ENCODE measurements around the gene RNF213. TPM values are rescaled to one million over a fixed set of nuclear protein-coding genes. Genes with fewer than 3 reads are reported as not detected.

Gene RNF213
- total RNA-seq, 1 experiment from 2014 or later: 179 TPM

DNA sequence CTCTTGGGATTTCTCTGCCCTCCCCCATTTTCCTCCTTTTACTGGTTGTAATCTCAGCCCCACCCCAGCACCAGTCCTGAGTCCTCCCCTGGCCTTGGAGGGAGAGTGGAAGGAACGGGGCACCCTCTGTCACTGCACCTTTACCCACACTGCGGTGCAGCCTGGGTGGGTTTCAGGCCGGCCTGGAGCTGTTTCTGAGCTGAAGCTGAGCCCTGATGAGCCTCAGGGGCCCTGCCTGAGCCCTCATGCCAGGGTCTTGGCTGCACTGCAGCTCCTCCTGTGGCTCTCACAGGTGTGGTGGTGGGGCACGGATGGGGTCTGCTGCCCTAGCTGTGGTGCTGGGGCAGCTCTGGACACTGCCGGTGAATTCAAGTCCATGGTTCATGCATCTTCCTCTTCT is 34.5 kb downstream of the RNF213 start:
- Histone ChIP-seq H3K79me2 (ENCODE audit: low read depth) (no peaks in the 10 kb centered on the region), H3K4me2 (no peak overlapping the region), H3K4me1 (replicated peaks; ENCODE audit: insufficient read depth) (no peaks in the 10 kb centered on the region), H3K9me2 (ENCODE audit: insufficient read depth) (no peaks in the 10 kb centered on the region), H3K9me3 (ENCODE audit: insufficient read depth, low read depth) (no peaks in the 10 kb centered on the region), H3F3A (ENCODE audit: insufficient read depth, low read depth) (no peaks in the 10 kb centered on the region), H3K4me3 (no peak overlapping the region), H4K20me1 (ENCODE audit: insufficient read depth) (no peaks in the 10 kb centered on the region), H2AFZ (no peak overlapping the region), H3K36me3 (ENCODE audit: low read depth) (0 out of 2 replicates have a peak, but pooled peaks cover 6% of the 10 kb centered on the region), H3K27me3 (ENCODE audit: insufficient read depth, low read depth) (no peaks in the 10 kb centered on the region), H3K27ac (no peak overlapping the region)
- TF ChIP-seq, protein P1, sequence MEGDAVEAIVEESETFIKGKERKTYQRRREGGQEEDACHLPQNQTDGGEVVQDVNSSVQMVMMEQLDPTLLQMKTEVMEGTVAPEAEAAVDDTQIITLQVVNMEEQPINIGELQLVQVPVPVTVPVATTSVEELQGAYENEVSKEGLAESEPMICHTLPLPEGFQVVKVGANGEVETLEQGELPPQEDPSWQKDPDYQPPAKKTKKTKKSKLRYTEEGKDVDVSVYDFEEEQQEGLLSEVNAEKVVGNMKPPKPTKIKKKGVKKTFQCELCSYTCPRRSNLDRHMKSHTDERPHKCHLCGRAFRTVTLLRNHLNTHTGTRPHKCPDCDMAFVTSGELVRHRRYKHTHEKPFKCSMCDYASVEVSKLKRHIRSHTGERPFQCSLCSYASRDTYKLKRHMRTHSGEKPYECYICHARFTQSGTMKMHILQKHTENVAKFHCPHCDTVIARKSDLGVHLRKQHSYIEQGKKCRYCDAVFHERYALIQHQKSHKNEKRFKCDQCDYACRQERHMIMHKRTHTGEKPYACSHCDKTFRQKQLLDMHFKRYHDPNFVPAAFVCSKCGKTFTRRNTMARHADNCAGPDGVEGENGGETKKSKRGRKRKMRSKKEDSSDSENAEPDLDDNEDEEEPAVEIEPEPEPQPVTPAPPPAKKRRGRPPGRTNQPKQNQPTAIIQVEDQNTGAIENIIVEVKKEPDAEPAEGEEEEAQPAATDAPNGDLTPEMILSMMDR (conservative IDR thresholded peaks at IDR 0.05): no peak
- TF ChIP-seq EZH2 (IDR thresholded peaks at IDR 0.05; ENCODE audit: low read depth): no peak
- no peak for DNase-seq
- CTCF ChIA-PET: no interaction called here
- no TSS peak for BruUV-seq (replicated peaks)
- intact Hi-C loops (cut with micrococcal nuclease; ENCODE audit: unreplicated experiment): no loop called here
- POLR2A ChIA-PET (ENCODE audit: unreplicated experiment): no interaction called here

DNA sequence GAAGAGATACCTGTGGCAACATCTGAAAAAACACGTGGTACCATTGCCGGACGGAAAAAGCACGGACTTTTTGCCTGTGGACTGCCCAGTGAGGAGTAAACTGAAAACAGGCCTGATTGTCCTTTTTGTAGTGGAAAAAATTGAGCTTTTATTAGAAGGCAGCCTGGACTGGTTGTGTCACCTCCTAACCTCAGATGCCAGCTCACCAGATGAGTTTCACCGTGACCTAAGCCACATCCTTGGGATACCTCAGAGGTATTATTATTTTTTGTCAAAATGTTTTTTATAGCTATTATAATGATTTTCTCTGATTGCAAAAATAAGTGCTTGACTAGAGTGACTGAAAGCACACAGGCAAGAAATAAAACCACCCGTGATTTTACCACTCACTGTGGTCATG is 34.9 kb downstream of the RNF213 start:
- TF ChIP-seq, protein P1 (conservative IDR thresholded peaks at IDR 0.05): no peak
- no peak for TF ChIP-seq EZH2 (IDR thresholded peaks at IDR 0.05; ENCODE audit: low read depth)
- ChIA-PET POLR2A (ENCODE audit: unreplicated experiment) (no interaction called here), CTCF (no interaction called here)
- Histone ChIP-seq H2AFZ (no peak overlapping the region), H3K27ac (no peak overlapping the region), H3K9me2 (ENCODE audit: insufficient read depth) (no peaks in the 10 kb centered on the region), H3K4me1 (replicated peaks; ENCODE audit: insufficient read depth) (no peaks in the 10 kb centered on the region), H3K9me3 (ENCODE audit: insufficient read depth, low read depth) (no peaks in the 10 kb centered on the region), H3K27me3 (ENCODE audit: insufficient read depth, low read depth) (no peaks in the 10 kb centered on the region), H3K36me3 (ENCODE audit: low read depth) (0 out of 2 replicates have a peak, but pooled peaks cover 6% of the 10 kb centered on the region), H3K4me2 (no peak overlapping the region), H3K4me3 (no peak overlapping the region), H4K20me1 (ENCODE audit: insufficient read depth) (no peaks in the 10 kb centered on the region), H3F3A (ENCODE audit: insufficient read depth, low read depth) (no peaks in the 10 kb centered on the region), H3K79me2 (ENCODE audit: low read depth) (no peaks in the 10 kb centered on the region)
- intact Hi-C loops (cut with micrococcal nuclease; ENCODE audit: unreplicated experiment): no loop called here
- no TSS peak for BruUV-seq (replicated peaks)
- DNase-seq: no peak

DNA sequence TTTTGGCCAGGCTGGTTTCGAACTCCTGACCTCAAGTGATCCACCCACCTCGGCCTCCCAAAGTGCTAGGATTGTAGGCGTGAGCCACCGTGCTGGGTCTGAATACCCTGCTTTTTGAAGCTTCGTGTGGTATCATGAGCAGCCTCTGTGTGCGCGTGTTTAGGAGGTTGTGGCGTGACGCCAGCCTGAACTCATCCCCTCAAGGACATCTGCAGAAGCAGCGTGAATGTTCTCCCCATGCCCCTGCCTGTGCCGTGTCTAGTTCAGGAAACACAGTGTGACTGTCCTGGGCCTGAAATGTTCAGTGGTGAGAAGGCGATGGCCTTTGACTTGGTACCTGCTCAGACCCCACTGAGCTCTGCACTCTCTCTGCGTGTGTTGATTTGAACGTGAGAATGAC is 35.6 kb downstream of the RNF213 start:
- Histone ChIP-seq H3K27ac (no peak overlapping the region), H3K4me1 (replicated peaks; ENCODE audit: insufficient read depth) (no peaks in the 10 kb centered on the region), H3K9me2 (ENCODE audit: insufficient read depth) (no peaks in the 10 kb centered on the region), H2AFZ (no peak overlapping the region), H3K9me3 (ENCODE audit: insufficient read depth, low read depth) (no peaks in the 10 kb centered on the region), H4K20me1 (ENCODE audit: insufficient read depth) (no peaks in the 10 kb centered on the region), H3F3A (ENCODE audit: insufficient read depth, low read depth) (no peaks in the 10 kb centered on the region), H3K79me2 (ENCODE audit: low read depth) (no peaks in the 10 kb centered on the region), H3K36me3 (ENCODE audit: low read depth) (0 out of 2 replicates have a peak, but pooled peaks cover 6% of the 10 kb centered on the region), H3K27me3 (ENCODE audit: insufficient read depth, low read depth) (no peaks in the 10 kb centered on the region), H3K4me2 (no peak overlapping the region), H3K4me3 (no peak overlapping the region)
- DNase-seq: no peak
- intact Hi-C loops (cut with micrococcal nuclease; ENCODE audit: unreplicated experiment): no loop called here
- ChIA-PET POLR2A (ENCODE audit: unreplicated experiment) (no interaction called here), CTCF (no interaction called here)
- BruUV-seq (replicated peaks): no TSS peak
- TF ChIP-seq, protein P1 (conservative IDR thresholded peaks at IDR 0.05): no peak
- no peak for TF ChIP-seq EZH2 (IDR thresholded peaks at IDR 0.05; ENCODE audit: low read depth)

All from PC-9 (cell line).